ENCODE results near the gene TDP1.

The TDP1 gene

GRCh38 chr14:89955745-89956660 is at the start of gene TDP1:
TSS of gene TDP1 (plus strand) at chr14:89955927. CDS start at chr14:89963115, 7,188 bp downstream.
- Histone ChIP-seq H3K27me3 (replicated peaks) (no peaks in the 10 kb centered on the region), H3K36me3 (replicated peaks) (peaks cover 6% of the 10 kb centered on the region), H3K27ac (peak within 1 kb of the TSS; percentile 94), H3K4me3 (ENCODE audit: low read depth, low read length) (peak within 1 kb of the TSS; percentile 71)
- TF ChIP-seq, protein P1, sequence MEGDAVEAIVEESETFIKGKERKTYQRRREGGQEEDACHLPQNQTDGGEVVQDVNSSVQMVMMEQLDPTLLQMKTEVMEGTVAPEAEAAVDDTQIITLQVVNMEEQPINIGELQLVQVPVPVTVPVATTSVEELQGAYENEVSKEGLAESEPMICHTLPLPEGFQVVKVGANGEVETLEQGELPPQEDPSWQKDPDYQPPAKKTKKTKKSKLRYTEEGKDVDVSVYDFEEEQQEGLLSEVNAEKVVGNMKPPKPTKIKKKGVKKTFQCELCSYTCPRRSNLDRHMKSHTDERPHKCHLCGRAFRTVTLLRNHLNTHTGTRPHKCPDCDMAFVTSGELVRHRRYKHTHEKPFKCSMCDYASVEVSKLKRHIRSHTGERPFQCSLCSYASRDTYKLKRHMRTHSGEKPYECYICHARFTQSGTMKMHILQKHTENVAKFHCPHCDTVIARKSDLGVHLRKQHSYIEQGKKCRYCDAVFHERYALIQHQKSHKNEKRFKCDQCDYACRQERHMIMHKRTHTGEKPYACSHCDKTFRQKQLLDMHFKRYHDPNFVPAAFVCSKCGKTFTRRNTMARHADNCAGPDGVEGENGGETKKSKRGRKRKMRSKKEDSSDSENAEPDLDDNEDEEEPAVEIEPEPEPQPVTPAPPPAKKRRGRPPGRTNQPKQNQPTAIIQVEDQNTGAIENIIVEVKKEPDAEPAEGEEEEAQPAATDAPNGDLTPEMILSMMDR (IDR thresholded peaks at IDR 0.05; ENCODE audit: low read depth, low read length, missing control alignments): no peak
- in situ Hi-C loops (cut with HindIII; ENCODE audit: low pct_ligation_motif_present, low sequenced_read_pairs): no loop called here
- DNase-seq: peak; percentile 96

DNA sequence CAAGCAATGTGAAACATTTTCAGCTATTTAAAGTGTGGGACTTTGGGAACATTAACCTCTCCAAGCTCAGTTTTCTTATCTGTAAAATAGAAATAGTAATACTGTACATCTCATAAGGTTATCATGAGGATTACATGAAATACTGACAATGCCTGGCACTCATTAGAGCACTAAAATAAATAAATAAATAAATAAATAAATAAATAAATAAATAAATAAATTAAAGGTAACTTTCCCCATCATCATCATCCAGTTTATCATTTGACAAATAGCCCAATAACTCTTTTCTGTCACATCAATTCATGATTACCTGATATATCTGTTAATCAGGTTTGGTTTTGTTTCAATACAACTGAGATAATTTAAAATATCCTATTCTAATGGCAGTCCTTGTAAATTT is 49.7 kb upstream of the TDP1 start:
- TF ChIP-seq, protein P1 (IDR thresholded peaks at IDR 0.05; ENCODE audit: low read depth, low read length, missing control alignments): no peak
- H3K36me3 ChIP-seq (replicated peaks): no peaks in the 10 kb centered on the region
- no peak for DNase-seq
- in situ Hi-C loops (cut with HindIII; ENCODE audit: low pct_ligation_motif_present, low sequenced_read_pairs): no loop called here
- H3K4me3 ChIP-seq (ENCODE audit: low read depth, low read length): no peak overlapping the region
- no peaks in the 10 kb centered on the region for H3K27me3 ChIP-seq (replicated peaks)
- no peak overlapping the region for H3K27ac ChIP-seq

GRCh38 chr14:89907655-89908054 is 48.1 kb upstream of the TDP1 start:
- DNase-seq: no peak
- Histone ChIP-seq H3K36me3 (replicated peaks) (no peaks in the 10 kb centered on the region), H3K4me3 (ENCODE audit: low read depth, low read length) (no peak overlapping the region), H3K27me3 (replicated peaks) (no peaks in the 10 kb centered on the region), H3K27ac (no peak overlapping the region)
- in situ Hi-C loops (cut with HindIII; ENCODE audit: low pct_ligation_motif_present, low sequenced_read_pairs): no loop called here
- TF ChIP-seq, protein P1 (IDR thresholded peaks at IDR 0.05; ENCODE audit: low read depth, low read length, missing control alignments): no peak

DNA sequence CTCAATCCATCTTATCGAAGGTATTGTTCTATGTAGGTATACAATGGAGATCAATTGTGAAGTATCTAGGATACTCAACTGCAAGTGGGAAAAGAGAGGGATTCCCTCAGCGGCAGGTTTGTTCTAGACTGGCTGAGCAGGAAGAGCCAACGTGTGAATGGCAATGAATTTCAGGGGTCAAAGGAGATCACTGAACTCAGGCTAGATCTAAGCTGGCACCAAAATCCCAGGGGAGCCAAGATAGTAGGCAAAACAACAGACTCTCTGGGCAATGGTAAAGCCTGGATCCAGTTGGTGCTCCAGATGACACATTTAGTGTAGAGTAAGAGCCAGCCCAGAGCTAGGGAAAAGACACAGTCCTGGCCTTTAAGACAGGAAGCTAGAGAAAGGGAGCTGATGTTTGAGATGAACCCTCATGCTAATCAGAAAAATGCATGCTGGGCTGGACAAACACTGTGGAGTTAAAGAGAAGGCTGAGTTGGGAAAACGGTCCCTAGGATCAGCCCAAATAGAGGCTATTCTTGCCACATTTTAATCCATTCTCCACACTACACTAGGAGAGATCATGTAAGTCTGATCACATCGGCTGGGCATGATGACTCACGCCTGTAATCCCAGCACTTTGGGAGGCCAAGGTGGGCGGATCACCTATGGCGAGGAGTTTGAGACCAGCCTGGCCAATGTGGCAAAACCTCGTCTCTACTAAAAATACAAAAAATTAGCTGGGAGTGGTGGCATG is 46.8 kb upstream of the TDP1 start:
- Histone ChIP-seq H3K27ac (no peak overlapping the region), H3K4me3 (ENCODE audit: low read depth, low read length) (no peak overlapping the region), H3K27me3 (replicated peaks) (no peaks in the 10 kb centered on the region), H3K36me3 (replicated peaks) (no peaks in the 10 kb centered on the region)
- in situ Hi-C loops (cut with HindIII; ENCODE audit: low pct_ligation_motif_present, low sequenced_read_pairs): no loop called here
- TF ChIP-seq, protein P1 (IDR thresholded peaks at IDR 0.05; ENCODE audit: low read depth, low read length, missing control alignments): no peak
- DNase-seq: no peak

- TF ChIP-seq, protein P1 (IDR thresholded peaks at IDR 0.05; ENCODE audit: low read depth, low read length, missing control alignments): no peak
- H3K27ac ChIP-seq: no peak overlapping the region
- no peaks in the 10 kb centered on the region for H3K27me3 ChIP-seq (replicated peaks)
- in situ Hi-C loops (cut with HindIII; ENCODE audit: low pct_ligation_motif_present, low sequenced_read_pairs): no loop called here
- DNase-seq: no peak
- H3K36me3 ChIP-seq (replicated peaks): no peaks in the 10 kb centered on the region
- H3K4me3 ChIP-seq (ENCODE audit: low read depth, low read length): no peak overlapping the region
These were observed 46.1 kb upstream of the TDP1 start for GRCh38 chr14:89909586-89909985.
